ENCODE results near the gene IL22RA2.
"Not testable (repeated sequence)": the region's sequence is repeated elsewhere in the genome, so short reads cannot be mapped to it uniquely, and the experiment has no call there.

The IL22RA2 gene

DNA sequence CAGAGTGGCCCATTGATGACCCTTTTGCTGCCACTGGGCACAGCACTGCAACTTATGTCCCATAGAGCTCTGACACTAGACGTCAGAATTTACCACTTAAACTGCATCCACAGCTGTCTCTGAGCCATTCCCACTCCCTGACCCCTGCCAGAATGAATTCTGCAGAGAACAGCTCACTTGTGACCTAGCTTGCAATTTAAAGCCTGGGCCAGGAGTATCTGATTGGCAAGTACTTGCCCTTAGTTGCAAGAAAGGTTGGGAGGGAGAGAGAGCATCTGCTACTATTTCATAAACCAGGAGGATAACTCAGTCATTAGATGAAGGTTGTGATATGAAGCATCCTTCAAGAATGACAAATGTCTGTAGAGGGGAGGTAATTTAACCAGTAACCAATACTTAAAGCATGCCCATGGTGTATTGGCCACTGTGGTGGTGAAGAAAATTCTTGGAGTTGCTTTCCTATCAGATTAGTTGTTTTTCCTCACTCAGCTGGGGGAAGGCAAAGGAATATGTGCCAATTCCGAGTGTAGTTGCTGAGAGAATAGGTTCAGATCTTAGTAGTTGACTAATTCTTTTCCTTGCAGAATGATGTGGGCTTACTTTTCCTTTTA is 46.5 kb downstream of the IL22RA2 start:
- DNase-seq (ENCODE audit: low spot score) = no peak

DNA sequence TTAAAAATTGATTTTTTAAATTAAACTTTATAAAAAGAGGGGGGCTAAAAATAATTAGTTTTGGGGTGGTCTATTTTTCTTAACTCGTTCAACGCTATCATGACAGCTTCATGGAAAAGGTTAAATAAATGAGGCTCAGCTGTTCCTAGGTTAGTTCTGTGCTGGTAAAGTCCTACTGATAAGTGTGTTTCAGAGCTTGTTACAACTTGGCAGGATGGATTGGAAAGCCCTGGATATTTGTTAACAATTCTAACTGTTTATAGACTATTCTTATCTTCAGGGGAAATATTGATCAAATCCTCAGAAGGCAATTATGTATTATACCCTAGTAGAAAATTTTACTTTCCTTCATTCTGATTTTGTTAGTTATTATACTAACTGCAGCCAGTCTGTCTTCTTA is 50.4 kb downstream of the IL22RA2 start:
- no peak for DNase-seq (ENCODE audit: low spot score)

DNA sequence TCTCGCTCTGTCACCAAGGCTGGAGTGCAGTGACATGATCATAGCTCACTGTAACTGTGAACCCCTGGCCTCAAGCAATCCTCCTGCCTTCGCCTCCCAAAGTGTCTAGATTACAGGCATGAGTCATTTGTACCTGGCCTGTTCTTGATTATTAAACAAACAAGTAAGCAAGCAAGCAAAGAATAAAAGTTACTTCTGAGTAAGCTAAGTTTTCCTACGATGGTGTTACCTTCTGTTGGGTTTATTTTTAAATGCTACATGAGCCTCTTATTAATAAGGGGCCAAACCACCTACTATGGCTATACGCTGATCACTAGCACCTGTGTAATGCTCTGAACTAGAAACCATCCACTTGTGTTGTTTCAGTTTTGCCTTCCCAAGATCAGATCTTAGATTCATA is 50.8 kb downstream of the IL22RA2 start:
- DNase-seq (ENCODE audit: low spot score) = no peak

DNA sequence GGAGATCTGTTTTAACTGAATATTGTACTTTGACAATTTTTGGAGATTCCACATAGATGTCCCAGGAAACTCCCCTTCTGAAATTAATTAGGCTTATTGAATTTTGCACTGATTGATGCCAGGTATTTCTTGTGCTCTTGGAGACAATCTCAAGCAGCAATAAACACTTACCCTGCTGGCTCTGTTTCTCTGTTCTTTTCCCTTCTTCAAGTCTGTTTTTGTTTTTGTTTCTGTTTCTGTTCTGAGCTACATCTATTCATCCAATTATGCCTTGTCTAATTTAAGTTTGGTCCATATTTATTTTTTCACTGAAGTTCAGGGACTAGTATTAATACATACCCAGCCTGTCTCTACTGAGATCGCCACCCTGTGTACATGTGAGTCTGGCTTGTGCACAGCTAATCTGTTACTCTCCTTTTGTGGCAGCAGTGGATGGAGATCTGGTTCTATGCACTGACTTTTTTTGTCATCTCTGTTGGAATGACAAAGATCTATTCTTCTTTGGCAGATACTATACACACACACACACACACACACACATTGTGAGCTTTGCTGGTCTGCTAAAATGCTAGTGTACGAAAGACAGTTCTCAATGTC is 51.9 kb downstream of the IL22RA2 start:
- no peak for DNase-seq (ENCODE audit: low spot score)

DNA sequence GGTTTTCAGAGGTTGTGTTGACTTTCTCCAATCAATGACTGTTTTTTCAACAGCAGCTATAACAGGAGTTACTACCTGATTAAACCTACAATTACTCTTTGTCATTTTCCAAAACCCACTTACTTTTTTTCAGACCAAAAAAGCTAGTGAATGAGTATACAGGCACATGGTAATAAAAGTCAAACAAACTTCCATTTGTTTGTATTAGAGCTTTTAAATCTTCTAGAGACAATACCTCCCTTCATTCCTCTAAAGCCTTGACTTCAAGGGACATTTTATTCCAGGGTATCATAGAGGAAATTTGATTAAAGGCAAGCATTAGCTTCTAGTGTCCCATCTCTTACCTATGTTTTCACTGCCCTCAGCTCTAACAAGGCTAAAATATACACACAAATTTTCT is 52.7 kb downstream of the IL22RA2 start:
- DNase-seq (ENCODE audit: low spot score) = no peak

DNA sequence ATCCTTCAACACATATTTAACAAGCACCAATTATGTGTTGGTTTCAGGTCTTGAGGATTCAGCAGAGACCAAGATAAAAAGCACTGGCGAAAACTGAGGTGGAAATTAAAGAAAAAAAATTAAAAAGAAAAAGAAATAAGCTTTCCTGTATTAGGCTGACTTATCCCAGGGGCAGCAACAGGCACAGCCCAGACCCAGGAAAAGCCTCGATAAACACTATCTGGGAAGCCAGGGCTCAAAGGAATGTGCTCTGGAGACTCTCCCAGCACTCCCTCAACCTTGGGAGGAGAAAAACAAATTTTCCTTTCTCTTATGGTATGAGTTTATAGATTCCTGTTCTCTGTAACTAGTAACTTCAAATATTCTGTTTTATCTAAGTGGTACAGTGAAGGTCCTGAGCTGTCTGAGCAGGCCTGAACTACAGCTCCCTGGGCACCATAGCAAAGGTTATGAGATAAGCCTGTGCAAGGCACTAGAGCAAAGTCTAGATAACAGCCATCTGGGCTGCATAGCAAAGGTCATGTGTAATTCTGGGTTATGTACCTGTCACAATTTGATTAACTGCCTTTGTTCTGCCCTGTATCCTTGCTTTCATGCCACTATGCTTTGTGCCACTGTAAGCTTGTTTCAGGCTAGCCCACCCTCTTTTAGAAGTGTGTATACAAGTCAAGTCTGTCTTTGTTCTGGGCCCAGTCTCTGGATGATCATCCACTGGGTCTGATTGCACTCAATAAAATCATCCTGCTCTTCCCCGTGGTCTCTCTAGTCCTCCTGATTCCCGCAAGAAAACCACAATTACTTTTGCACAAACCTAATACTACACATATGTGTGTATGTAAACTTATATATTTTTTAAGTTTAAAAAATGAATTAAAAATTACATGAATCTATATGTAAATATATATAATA is 54.0 kb downstream of the IL22RA2 start:
- no peak for DNase-seq (ENCODE audit: low spot score)

DNA sequence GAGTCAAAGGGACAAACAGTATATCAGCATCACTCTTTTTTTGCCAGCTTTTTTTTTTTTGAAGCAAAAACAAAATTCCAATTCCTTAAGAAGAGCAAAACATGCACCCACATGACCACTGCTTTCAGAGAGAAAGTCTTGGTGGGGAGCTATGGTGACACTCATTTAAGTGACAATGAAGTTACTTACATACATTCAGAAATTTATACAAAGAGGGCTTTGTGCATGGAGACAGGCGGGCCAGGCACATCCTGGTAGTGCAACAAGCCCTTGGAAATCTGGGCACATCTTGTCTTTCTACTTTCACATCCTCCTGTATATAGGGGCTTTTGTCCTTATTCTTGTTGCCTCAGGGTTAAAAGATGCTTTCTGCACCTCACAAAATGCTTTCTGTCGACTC is 55.9 kb downstream of the IL22RA2 start:
- no peak for DNase-seq (ENCODE audit: low spot score)

DNA sequence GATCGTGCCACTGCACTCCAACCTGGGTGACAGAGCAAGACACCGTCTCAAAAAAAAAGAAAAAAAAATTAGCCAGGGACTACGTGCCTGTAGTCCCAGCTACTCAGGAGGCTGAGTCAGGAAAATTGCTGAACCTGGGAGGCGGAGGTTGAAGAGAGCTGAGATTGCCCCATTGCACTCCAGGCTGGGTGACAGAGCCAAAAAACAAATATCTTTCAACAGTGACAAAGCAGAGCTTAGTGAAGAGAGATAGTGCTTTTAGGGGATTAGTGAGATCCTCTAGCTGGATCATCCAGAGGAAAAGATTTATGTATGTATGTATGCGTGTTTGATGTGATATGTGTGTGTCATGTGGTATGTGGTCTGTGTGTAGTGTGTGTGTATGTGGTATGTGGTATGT is 56.6 kb downstream of the IL22RA2 start:
- no peak for DNase-seq (ENCODE audit: low spot score)

DNA sequence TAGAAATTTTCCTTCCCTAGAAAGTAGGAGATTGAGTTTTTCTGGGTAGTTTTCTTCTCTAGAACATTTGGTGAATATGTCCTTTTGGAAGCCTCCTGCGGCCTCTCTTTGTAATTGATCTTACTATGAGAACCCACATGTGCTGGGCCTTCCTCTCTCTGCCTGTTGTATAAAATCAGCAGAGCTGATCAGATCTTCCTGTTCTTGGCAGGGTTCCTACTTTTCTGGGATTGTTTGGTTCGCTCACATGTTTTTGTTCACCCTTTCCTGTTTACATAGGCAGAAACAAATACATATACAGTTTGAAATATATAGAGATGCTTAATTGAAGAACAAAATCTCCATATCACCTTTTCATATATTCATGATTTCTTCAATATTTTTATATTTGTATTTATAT is 57.8 kb downstream of the IL22RA2 start:
- no peak for DNase-seq (ENCODE audit: low spot score)

DNA sequence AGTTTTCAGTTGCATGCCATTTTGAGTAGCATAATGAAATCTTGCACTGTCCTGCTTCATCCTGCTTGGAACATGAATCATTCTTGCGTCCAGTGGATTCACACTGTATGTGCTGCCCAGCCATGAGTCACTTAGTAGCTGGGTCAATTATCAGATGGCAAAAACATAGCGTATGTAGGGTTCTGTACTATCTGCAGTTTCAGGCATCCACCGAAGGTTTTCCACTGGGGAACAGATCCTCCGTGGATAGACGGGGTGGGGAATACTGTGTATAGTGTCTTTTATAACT is 61.4 kb downstream of the IL22RA2 start:
- DNase-seq (ENCODE audit: low spot score) = peak; percentile 11

DNA sequence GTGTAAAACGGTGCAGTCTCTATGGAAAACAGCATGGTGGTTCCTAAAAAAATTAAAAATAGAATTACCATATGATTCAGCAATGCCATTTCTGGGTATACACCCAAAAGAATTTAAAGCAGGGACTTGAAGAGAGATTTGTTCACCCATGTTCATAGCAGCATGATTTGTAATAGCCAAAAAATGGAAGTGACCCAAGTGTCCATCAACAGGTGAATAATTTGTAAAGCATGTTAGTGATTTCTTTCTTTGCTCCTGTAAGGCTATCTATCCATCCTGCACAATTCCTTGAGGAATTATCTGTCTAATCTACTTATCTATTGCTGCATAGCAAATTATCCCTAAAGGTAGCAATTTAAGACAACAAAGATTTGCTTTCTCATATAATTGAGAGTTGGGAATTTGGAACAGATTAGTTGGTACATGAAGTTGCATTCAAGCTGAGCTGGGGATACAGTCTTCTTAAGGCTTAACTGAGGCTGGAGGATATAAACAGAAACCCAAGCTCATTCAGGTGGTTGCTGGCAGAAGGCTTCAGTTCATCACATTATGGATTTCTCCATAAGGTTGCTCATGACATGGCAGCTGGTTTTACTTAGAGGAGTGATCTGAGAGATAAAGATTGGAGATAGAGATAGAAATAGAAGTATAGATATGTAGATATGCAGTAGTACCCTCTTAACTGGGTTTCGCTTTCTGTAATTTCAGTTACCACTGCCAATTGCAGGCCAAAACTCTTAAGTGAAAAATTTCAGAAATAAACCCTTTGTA is 62.0 kb downstream of the IL22RA2 start:
- no peak for DNase-seq (ENCODE audit: low spot score)

DNA sequence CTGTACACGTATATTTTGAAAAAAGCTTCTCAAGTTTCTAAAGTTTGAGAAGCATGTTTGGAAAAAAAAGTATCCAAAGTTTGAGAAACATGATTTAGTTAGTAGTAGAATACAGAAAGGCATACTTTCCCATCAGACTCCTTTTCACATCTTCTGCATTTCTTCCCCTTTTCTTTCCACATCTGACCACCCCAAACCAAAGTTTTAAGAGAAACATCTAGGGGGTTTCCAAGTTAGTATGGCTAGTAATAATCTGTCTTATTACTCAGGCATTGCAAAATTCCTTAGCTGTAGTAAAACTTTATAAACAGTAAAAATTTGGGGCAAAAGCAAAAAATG is 65.7 kb downstream of the IL22RA2 start:
- no peak for DNase-seq (ENCODE audit: low spot score)

DNA sequence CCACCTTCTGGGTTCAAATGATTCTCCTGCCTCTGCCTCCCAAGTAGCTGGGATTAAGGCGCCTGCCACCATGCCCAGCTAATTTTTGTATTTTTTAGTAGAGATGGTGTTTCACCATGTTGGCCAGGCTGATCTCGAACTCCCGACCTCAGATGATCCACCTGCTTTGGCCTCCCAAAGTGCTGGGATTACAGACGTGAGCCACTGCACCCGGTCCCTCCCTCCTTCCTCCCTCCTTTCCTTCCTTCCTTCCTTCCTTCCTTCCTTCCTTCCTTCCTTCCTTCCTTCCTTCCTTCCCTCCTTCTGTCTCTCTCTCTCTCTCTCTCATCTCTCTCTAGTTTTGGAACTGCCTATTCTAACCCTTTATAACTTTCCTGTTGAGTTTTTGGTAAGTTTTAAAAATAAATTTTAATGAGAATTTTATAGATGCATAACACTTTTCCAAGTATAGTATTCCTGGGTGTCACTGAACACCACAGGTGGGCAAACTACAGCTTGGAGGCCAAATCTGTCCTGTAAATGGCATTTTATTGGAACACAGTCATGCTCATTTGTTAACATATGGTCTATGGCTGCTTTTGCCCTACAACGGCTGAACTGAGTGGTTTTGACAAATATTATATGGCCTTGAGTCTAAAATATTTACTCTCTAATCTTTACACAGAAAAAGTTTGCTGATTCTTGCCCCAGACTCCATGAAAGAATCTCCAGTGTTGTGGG is 66.2 kb downstream of the IL22RA2 start:
- not testable (repeated sequence) for DNase-seq (ENCODE audit: low spot score)

DNA sequence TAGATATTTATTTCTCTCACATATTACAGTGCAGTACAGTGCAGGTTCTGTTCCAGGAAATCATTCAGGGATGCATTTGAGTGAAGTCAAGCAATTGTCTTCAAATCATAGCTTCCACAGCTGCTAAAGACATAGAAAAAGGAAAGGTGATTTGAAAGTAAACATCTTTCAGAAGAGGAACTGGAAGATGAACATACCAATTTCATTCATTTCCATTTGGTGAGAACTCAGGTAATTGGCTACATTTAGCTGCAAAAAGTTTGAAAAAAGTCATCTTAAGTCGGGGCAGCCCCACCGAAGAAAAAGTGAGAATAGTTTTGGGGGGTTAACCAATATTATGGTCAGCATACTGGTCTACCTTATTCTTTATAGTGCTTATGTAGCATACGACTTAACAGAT is 67.3 kb downstream of the IL22RA2 start:
- no peak for DNase-seq (ENCODE audit: low spot score)

DNA sequence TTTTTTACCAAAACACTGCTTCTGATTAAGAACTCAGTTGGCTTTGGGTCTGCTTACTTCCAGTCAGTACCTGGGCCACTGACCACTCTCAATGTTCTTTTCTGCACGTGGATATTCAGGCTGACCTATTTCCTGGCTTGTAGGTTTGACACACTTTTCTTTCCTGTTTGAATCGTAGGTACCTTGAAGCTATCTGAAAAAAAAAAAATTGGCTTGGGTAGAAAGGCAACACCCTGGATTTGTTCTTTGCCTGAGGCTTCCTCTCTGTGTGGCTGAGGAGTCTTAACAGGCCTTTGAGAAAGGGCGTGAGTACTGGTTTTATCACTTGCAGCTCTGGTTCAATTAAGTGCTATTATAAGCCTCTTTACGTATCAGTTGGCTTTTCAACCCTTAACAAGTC is 68.1 kb downstream of the IL22RA2 start:
- DNase-seq (ENCODE audit: low spot score) = no peak

DNA sequence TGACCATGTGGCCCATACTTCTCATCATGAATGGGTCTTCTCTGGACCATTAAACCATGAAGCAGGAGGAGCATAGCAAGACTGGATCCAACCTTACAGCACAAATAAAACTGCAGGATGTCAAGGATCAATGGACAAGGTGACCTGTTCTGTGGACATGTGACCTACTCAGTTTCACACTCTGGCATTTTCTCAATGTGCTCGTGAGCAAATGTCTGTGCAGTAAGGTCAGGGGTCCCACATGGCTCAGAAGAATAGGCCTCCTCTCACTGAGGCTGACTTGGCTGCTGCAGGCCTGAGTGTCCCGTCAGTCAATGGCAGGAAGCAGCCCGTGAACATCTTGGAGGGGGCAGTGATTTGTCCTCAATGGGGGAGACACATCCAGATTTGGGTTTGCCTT is 68.5 kb downstream of the IL22RA2 start:
- DNase-seq (ENCODE audit: low spot score) = no peak

DNA sequence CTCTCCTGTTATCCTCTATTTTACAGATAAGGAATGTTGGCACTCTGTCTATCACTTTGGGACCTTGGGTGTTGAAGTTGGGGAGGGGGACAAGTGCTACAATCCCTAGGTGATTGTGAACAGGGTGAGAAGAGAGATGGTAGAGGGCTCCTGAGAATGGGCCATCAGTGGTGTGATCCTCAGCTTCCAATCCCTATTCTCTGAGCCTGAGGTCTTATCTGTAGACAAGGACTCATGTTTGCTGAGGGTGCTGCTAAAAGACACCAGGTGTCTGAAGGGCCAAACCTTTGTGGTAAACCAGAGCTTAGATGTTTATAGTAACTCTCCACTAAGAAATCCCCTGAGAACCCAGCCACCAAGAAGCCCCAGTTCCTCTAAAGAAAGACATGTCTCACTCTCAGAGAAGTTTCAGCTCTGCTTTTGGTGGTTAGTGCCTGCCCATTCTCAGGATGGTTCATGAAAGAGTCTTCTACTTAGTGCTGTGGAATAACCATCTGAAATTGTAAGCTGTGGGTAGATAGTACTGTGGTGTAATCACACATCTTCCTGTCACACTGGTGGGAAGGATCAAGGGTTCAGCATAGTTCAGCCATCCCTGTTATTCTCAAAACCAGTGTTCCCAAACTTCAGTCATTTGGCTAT is 70.5 kb downstream of the IL22RA2 start:
- no peak for DNase-seq (ENCODE audit: low spot score)

DNA sequence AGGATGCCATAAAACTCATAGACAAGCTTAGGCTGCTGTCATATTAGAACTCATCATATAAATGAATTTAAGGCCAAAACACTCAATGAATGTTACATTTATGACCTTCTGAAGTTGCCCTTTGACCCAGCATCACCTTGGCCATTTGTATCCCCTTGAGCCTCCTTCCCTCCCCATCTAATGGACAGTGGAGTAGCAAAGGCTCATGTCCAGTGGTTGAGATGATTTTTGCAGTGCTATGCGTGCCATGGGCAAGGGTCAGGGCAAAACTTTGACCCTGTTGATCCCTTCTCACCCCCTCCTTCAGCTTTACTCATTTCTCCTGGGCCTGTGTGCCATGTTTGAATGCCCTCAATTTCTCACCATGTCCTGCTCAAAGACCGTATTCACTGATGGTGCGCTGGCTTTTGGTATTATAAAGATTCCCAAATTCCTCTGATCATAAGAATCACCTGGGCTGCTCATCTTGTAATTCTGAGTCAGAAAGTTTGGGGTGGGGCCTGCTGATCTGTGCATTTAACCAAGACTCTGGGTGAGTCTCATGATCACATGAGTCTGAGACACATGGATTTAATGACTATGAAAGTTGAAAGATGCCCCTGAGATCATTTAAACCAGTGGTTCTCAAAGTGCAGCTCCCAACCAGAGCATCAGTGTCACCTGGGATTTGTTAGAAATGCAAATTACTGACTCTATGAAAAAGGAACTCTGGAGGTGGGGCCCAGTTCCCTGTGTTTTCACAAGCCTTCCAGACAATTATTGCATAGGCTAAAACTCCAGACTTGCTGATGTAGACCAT is 71.2 kb downstream of the IL22RA2 start:
- DNase-seq (ENCODE audit: low spot score) = no peak

DNA sequence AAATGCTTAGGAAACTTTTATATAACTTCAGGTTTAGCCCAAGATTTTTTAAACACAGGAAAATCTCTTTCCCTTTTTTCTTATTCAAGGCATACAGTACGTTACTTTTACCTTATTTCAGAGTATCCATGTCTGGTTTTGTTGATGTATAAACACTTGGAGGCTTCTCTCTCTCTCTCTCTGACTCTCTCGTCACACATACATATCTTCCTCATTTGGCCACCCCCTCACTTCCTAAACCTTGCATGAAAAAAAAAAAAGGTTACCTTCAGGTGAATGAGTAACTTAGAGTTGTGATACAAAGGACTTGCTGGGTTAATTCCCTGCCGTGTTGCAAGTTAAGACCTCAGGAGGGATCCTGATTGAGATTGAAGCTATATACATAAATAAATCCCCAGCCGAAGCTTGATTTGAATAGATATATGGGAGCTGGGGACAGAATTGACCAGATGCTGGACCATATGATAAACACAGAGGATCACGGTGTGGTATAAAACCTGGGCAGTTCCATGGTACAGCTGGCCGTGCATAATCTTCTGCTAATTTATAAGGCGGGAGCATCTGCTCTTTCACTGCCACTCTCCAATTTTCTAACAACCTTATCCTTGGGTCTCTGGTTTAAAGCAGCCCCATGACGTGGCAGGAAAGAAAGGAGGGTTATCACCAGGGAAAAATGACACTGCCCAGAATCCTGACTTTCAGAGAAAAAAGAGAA is 73.6 kb downstream of the IL22RA2 start:
- no peak for DNase-seq (ENCODE audit: low spot score)

DNA sequence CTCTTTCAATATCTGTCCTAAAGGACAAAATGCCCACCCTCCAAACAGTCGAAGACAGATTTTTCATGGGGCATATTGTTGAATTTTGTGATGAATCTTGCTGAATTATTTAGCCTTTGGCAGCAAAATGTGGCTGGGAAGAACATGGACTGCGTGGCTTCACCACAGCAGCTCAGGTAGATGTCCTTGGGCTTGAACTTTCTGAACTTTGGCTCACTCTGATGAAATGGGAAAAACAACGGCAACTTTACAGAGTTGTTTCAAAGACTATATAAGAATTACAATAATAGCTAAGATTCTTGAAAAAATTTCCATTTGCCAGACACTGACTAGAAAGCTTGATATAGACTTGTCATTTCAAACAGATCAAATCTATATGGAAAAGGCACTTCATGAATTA is 75.9 kb downstream of the IL22RA2 start:
- DNase-seq (ENCODE audit: low spot score) = no peak
